ENCODE data around the gene FANCD2OS. TPM values are rescaled to one million over a fixed set of nuclear protein-coding genes. Genes with fewer than 3 reads are reported as not detected.

FANCD2OS gene, protein sequence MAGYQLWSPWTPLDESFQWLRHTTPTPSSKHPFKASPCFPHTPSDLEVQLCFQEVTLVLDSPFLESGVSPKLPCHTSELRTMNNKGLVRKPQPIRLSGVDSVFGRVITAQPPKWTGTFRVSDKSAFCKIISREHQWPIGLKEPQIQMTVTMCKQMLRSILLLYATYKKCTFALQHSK
- not detected for total RNA-seq
- not detected for polyA plus RNA-seq

DNA sequence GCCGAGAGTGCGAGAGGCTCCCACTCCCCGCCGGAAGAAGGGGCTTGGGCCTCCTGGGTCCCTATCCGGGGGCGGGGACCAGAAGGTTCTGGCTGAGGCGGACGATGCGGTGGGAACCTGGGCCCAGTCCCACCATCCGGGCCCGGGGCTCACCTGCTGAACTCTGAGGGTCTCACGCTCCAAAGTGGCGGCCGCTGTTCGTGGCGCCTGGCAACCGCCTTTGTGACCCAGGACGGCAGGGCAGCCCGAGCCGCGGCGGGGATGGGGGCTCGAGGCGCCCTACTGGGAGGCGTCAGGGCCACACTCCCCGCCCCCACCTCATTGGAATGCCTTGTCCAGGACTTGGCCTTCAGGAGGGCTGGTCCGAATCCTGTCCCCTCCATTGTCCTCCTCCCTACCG is at the start of gene FANCD2OS:
Gene FANCD2OS (minus strand): TSS at position 165 of the 400 bp plus-strand sequence. CDS start 3,481 bp downstream, outside the sequence.
- ATAC-seq (no peak), DNase-seq (peak in 1 of 6 donors; percentile 44), FAIRE-seq (no peak)
- no peaks in the 10 kb centered on the region for H3K4me1 ChIP-seq
- 61 to 63% methylated on average over 28 of the region's 28 CpGs for WGBS, 2 donors
- no peaks in the 10 kb centered on the region for H3K36me3 ChIP-seq
- TF ChIP-seq, protein P1, sequence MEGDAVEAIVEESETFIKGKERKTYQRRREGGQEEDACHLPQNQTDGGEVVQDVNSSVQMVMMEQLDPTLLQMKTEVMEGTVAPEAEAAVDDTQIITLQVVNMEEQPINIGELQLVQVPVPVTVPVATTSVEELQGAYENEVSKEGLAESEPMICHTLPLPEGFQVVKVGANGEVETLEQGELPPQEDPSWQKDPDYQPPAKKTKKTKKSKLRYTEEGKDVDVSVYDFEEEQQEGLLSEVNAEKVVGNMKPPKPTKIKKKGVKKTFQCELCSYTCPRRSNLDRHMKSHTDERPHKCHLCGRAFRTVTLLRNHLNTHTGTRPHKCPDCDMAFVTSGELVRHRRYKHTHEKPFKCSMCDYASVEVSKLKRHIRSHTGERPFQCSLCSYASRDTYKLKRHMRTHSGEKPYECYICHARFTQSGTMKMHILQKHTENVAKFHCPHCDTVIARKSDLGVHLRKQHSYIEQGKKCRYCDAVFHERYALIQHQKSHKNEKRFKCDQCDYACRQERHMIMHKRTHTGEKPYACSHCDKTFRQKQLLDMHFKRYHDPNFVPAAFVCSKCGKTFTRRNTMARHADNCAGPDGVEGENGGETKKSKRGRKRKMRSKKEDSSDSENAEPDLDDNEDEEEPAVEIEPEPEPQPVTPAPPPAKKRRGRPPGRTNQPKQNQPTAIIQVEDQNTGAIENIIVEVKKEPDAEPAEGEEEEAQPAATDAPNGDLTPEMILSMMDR (IDR thresholded peaks at IDR 0.05): no peak
- H3K4me3 ChIP-seq: no peak within 1 kb of the TSS
- intact Hi-C loops (cut with DNase I): no loop called here
- no peaks in the 10 kb centered on the region for H3K9me3 ChIP-seq
- no peak within 1 kb of the TSS for H3K27ac ChIP-seq
- H3K27me3 ChIP-seq: peaks cover 0 to 3% (median 0%) of the 10 kb centered on the region in 4 donors

DNA sequence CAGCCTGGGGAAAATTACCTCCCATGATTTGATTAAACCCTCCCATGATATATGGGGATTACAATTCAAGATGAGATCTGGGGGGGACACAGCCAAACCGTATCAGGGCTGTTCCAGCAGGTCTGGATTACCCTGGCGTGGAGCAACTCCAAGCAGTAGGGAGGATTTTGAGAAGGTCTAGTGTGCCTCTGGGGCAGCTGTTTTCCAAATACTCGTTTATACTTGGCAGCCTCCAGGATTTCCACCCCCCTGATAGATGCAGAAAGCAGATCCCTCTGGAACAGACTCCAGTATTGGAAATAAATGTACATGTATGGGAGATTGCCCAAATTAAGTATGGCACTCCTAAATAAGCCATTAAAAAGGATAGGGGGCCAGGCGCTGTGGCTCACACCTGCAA is 49.0 kb upstream of the FANCD2OS start:
- no peak for FAIRE-seq
- no peak for ATAC-seq
- TF ChIP-seq, protein P1 (IDR thresholded peaks at IDR 0.05): no peak
- Histone ChIP-seq H3K27me3 (no peaks in the 10 kb centered on the region), H3K36me3 (peaks cover 0 to 4% (median 0%) of the 10 kb centered on the region in 3 donors), H3K4me3 (no peak overlapping the region), H3K4me1 (no peaks in the 10 kb centered on the region), H3K9me3 (no peaks in the 10 kb centered on the region), H3K27ac (no peak overlapping the region)
- no peak for DNase-seq
- WGBS, 2 donors: 69 to 85% methylated on average over 4 of the region's 4 CpGs
- intact Hi-C loops (cut with DNase I): no loop called here

DNA sequence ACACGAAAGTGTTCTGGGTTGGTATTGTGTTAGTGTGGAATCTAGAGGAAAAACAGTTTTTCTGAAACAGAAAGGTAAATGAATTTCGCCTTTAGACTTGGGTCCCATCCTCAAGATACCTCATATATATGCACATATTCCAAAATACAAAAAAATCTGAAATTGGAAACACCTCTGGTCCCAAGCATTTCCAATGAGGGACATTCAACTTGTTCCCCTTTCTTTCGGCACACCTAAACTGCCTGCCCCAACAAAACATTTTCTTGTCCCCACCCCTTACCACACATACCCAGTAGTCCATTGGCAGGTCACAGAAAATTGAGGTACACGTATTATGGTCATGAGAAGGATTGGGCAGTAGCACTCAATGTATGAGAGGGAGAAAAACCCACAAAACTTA is 47.6 kb upstream of the FANCD2OS start:
- no peak overlapping the region for H3K4me3 ChIP-seq
- H3K27me3 ChIP-seq: no peaks in the 10 kb centered on the region
- no peaks in the 10 kb centered on the region for H3K4me1 ChIP-seq
- DNase-seq: no peak
- no peaks in the 10 kb centered on the region for H3K9me3 ChIP-seq
- intact Hi-C loops (cut with DNase I): no loop called here
- FAIRE-seq: no peak
- TF ChIP-seq, protein P1 (IDR thresholded peaks at IDR 0.05): no peak
- no peak for ATAC-seq
- 93 to 94% methylated on average over 4 of the region's 4 CpGs for WGBS, 2 donors
- peaks cover 0 to 14% (median 12%) of the 10 kb centered on the region in 3 donors for H3K36me3 ChIP-seq
- H3K27ac ChIP-seq: no peak overlapping the region

DNA sequence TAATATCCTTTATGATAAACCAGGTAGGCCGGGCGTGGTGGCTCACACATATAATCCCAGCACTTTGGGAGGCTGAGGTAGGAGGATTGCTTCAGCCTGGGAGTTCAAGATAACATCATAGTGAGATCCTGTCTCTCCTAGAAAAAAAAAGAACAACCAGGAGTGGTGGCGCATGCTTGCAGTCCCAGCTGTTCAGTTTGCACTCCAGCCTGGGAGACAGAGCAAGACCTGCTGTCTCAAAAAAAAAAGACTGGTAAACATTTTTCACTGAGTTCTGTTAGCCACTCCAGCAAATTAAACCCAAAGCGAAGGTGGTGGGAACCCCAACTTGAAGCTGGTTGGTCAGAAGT is 47.0 kb upstream of the FANCD2OS start:
- H3K27me3 ChIP-seq: no peaks in the 10 kb centered on the region
- no peak for FAIRE-seq

More for the DNA sequence above, 47.0 kb upstream of the FANCD2OS start:
- no peaks in the 10 kb centered on the region for H3K9me3 ChIP-seq
- intact Hi-C loops (cut with DNase I): no loop called here
- ATAC-seq (no peak), DNase-seq (no peak)
- peaks cover 0 to 18% (median 17%) of the 10 kb centered on the region in 3 donors for H3K36me3 ChIP-seq
- TF ChIP-seq, protein P1 (IDR thresholded peaks at IDR 0.05): no peak
- H3K4me3 ChIP-seq: no peak overlapping the region
- WGBS, 2 donors: 94 to 95% methylated on average over 4 of the region's 4 CpGs
- no peak overlapping the region for H3K27ac ChIP-seq
- no peaks in the 10 kb centered on the region for H3K4me1 ChIP-seq
